Kidney (tissue), 14 donors: ENCODE measurements around the gene LGALS3BP. TPM values are rescaled to one million over a fixed set of nuclear protein-coding genes. Genes with fewer than 3 reads are reported as not detected.

Source experiments
- DNase-seq, 5 donors: peaks; one replicate each; pipeline ENCODE4 v3.0.0-alpha.2; 2013 to 2020
- FAIRE-seq: peaks from 2 replicates; lab custom pipeline; 2012; peaks lifted over from hg19 to GRCh38; lab: Jason Lieb, UNC
- H3K27ac ChIP-seq, 2 donors: one replicate each; pipeline ENCODE4 v1.7.0; 2013; ENCODE audit warnings: low read depth in 2 of 2, low read length in 2 of 2, inconsistent platforms in 1 of 2
- H3K27me3 ChIP-seq: one replicate; pipeline ENCODE4 v1.7.1; 2013; ENCODE audit warnings: low read length, inconsistent platforms; ENCODE audit not compliant: control insufficient read depth, insufficient read depth
- H3K36me3 ChIP-seq, 3 donors: one replicate each; pipeline versions ENCODE4 v1.7.0 to v1.7.1; 2013; ENCODE audit warnings: low read length in 3 of 3, control low read depth in 1 of 3, inconsistent platforms in 1 of 3; ENCODE audit not compliant: insufficient read depth in 3 of 3, control insufficient read depth in 2 of 3
- H3K4me1 ChIP-seq, 3 donors: one replicate each; pipeline versions ENCODE4 v1.7.0 to v1.7.1; 2013; ENCODE audit warnings: low read length in 3 of 3, inconsistent platforms in 1 of 3, low read depth in 1 of 3; ENCODE audit not compliant: control insufficient read depth in 2 of 3, insufficient read depth in 2 of 3
- H3K4me3 ChIP-seq, 3 donors: one replicate each; pipeline versions ENCODE4 v1.7.0 to v1.8.1; 2013; ENCODE audit warnings: low read length in 3 of 3, control low read depth in 1 of 3, inconsistent platforms in 1 of 3
- H3K9ac ChIP-seq, 3 donors: one replicate each; pipeline versions ENCODE4 v1.7.0 to v1.7.1; 2013; ENCODE audit warnings: low read length in 3 of 3, control low read depth in 1 of 3, inconsistent platforms in 1 of 3
- H3K9me3 ChIP-seq, 3 donors: one replicate each; pipeline versions ENCODE4 v1.7.0 to v1.7.1; 2013; ENCODE audit warnings: low read length in 3 of 3, control low read depth in 1 of 3, inconsistent platforms in 1 of 3; ENCODE audit not compliant: control insufficient read depth in 2 of 3, insufficient read depth in 1 of 3
- intact Hi-C: fragments of 100-400 bp; cut with DNase I; formaldehyde crosslinking; loops from one replicate; pipeline ENCODE4 v1.11.1; 2022
- polyA plus RNA-seq: library from polyadenylated mRNA; stranded (reverse); fragments of 350-450 nt; fragmentation: Illumina TruSeq; extraction: RNeasy Lipid Tissue Mini Kit (QIAGEN cat#74804); gene quantifications from one replicate; pipeline ENCODE4 v1.2.3, GENCODE V29; 2014; ENCODE audit warnings: low read depth, low replicate concordance; ENCODE audit not compliant: insufficient read depth
- total RNA-seq: library from RNA; stranded (reverse); fragmentation: NEBNext Ultra II Directional; extraction: Animal tissue kit (Norgen Biotek cat#: 25700); gene quantifications from one replicate; pipeline ENCODE4 v1.2.1, GENCODE V29; 2021
- TF ChIP-seq, protein P1 (sequence below): IDR thresholded peaks from 3 replicates; pipeline ENCODE4 v1.5.1; 2012; ENCODE audit warnings: mild to moderate bottlenecking, moderate library complexity, borderline replicate concordance; ENCODE audit not compliant: insufficient read depth; ENCODE audit errors: extremely low read depth
- donor health status: control.
- donor health status: control.
- donor health status: control.
- donor health status: control.
- donor health status: control.
- donor health status: DM: yes; HTN: yes; CAD: no.
- donor health status: Normal renal cell carcinoma (clear cell type).

LGALS3BP gene
- total and polyA plus RNA-seq, 2 donors from 2014 or later = 240 to 310 TPM

DNA sequence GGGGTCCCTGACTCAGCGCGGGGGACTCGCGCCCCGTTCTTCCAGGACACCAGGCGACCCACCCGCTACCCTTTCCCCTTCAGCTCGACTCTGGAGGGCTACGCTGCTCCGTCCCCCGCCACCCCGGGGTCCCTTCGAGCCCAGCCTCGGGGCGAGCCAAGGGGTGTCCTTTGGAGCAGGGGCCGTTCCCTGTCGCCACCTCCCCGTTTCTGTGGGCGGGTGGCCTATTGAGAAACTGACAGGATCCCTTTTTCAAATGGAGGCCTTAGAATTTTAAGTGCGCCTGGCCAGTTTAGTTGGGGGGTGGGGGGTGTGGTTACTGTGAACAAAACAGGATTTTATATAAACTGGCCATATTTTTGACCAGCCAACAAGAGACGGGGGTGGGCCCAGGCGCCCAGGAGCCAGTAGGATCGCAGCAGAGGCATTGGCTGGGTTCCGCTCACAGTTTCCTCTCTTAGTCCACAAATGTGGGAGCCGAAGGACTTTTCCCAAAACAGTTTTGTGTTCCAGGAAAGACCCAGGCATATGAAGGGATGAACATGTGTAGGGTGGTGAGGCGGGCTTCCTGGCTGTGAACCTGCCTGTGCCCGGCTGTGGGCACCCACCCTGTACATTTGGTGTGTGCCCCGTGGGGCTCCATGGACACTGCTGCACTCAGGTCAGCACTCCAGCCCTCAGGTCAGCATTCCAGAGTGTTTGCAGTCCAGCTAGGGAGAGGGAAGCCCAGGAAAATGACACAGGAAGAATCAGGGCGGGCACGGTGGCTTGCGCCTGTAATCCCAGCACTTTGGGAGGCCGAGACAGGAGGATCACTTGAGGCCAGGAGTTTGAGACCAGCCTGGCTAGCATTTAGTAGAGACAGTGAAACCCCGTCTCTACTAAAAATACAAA, 53.8 kb downstream of the LGALS3BP start:
- DNase-seq = peak; percentile 70 to 91 (median 76)
- peak overlapping the region in 1 of 3 donors; percentile 48 for H3K9ac ChIP-seq
- H3K4me3 ChIP-seq = peak overlapping the region in 2 of 3 donors; percentile 6 to 44
- intact Hi-C loops = no loop called here
- TF ChIP-seq, protein P1, sequence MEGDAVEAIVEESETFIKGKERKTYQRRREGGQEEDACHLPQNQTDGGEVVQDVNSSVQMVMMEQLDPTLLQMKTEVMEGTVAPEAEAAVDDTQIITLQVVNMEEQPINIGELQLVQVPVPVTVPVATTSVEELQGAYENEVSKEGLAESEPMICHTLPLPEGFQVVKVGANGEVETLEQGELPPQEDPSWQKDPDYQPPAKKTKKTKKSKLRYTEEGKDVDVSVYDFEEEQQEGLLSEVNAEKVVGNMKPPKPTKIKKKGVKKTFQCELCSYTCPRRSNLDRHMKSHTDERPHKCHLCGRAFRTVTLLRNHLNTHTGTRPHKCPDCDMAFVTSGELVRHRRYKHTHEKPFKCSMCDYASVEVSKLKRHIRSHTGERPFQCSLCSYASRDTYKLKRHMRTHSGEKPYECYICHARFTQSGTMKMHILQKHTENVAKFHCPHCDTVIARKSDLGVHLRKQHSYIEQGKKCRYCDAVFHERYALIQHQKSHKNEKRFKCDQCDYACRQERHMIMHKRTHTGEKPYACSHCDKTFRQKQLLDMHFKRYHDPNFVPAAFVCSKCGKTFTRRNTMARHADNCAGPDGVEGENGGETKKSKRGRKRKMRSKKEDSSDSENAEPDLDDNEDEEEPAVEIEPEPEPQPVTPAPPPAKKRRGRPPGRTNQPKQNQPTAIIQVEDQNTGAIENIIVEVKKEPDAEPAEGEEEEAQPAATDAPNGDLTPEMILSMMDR = no peak
- FAIRE-seq = no peak
- no peaks in the 10 kb centered on the region for H3K9me3 ChIP-seq
- H3K27me3 ChIP-seq = no peaks in the 10 kb centered on the region
- peaks cover 0 to 20% (median 6%) of the 10 kb centered on the region in 3 donors for H3K4me1 ChIP-seq
- H3K27ac ChIP-seq = peak overlapping the region; percentile 88 to 89
- no peaks in the 10 kb centered on the region for H3K36me3 ChIP-seq

DNA sequence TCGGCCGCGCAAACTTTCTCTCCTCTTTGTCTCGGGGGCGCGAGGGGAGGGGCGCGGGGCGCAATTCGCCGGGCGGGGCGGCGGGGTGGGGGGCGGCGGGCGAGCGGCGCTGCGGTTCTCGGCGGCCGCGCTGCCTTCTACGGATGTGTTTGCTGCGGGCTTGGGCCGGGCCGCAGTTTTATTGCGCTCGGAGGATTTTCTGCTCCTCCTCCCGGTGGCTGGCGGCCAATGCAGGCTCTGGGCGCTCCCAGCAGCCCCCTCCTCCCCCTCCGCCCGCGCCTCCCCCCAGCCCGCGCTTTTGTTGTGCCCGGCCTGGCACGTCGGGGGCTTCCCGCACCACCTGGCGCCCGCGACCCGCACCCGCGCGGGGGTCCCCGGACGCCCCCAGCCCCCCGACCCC, 54.5 kb downstream of the LGALS3BP start, which contains the start of gene TIMP2:
TIMP2 (minus strand) TSS at position 154 of the 400 bp plus-strand sequence. CDS start 299 bp downstream, outside the sequence.
- H3K4me3 ChIP-seq = peak within 1 kb of the TSS; percentile 56 to 75 (median 59)
- no peaks in the 10 kb centered on the region for H3K27me3 ChIP-seq
- intact Hi-C loops = no loop called here
- peak within 1 kb of the TSS in 2 of 3 donors; percentile 32 to 58 for H3K9ac ChIP-seq
- peak within 1 kb of the TSS; percentile 88 to 89 for H3K27ac ChIP-seq
- peaks cover 0 to 25% (median 12%) of the 10 kb centered on the region in 3 donors for H3K4me1 ChIP-seq
- DNase-seq (peak; percentile 93 to 97 (median 94)), FAIRE-seq (no peak)
- no peaks in the 10 kb centered on the region for H3K9me3 ChIP-seq
- no peaks in the 10 kb centered on the region for H3K36me3 ChIP-seq
- TF ChIP-seq, protein P1 = peak; percentile 23

DNA sequence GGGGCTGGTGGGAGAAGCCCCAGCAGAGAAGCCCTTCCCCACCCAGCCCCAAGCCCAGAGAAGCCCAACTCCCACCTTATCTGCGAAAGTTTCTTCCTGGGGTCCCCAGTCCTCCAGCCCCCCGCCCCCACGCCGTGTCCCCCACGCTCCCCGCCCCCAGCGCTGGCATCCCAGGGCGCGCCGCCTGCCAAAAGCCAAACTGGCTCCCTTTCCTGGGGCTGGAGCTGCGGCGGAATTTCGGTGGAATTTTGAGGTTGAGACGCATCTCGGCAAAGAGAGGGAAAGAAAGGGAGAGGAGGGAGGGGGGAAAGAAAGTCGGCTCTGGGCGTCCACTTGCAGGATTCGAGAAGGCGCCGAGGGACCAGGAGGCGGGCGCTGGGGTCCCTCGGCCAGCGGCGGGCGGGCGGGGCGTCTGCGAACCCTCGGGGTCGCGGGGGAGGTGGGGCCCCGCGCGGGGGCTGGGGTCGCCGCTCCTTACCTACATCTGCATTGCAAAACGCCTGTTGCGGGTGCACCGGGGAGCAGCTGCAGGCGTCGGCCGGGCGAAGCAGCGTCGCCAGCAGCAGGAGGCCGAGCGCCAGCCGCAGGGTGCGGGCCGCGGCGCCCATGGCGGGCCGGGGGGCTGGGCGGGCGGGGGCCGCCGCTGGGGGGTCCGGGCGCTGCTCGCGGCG, 55.1 kb downstream of the LGALS3BP start:
- no peaks in the 10 kb centered on the region for H3K9me3 ChIP-seq
- TF ChIP-seq, protein P1 = no peak
- H3K36me3 ChIP-seq = no peaks in the 10 kb centered on the region
- H3K27me3 ChIP-seq = no peaks in the 10 kb centered on the region
- no peak for FAIRE-seq
- DNase-seq = peak in 4 of 5 donors; percentile 38 to 83 (median 74)
- H3K9ac ChIP-seq = peak overlapping the region in 1 of 3 donors; percentile 58
- H3K4me3 ChIP-seq = peak overlapping the region; percentile 56 to 75 (median 59)
- intact Hi-C loops = no loop called here
- H3K27ac ChIP-seq = peak overlapping the region in 1 of 2 donors; percentile 53
- peaks cover 0 to 27% (median 15%) of the 10 kb centered on the region in 3 donors for H3K4me1 ChIP-seq
